Right atrium auricular region (tissue), 2 donors: ENCODE results near the gene VASN. TPM values are rescaled to one million over a fixed set of nuclear protein-coding genes. Genes with fewer than 3 reads are reported as not detected.

Source experiments
- DNase-seq: peaks from one replicate; pipeline ENCODE4 v3.0.0-alpha.2; 2019; ENCODE audit warnings: low spot score
- H3K27ac ChIP-seq, 2 donors: fragments of 200-600 bp; sonication (generic); 1 replicate in 1 of 2; 2 replicates in 1 of 2; pipeline ENCODE4 v1.5.1; 2016 to 2019
- H3K27me3 ChIP-seq, 2 donors: fragments of 200-600 bp; sonication (generic); one replicate each; pipeline versions ENCODE4 v1.5.1 to v1.6.0; 2017 to 2019
- H3K36me3 ChIP-seq: fragments of 200-600 bp; sonication (generic); one replicate; pipeline ENCODE4 v1.5.1; 2016
- H3K4me1 ChIP-seq, 2 donors: fragments of 200-600 bp; sonication (generic); one replicate each; pipeline versions ENCODE4 v1.5.1 to v1.6.0; 2017 to 2019
- H3K4me3 ChIP-seq, 2 donors: fragments of 200-600 bp; sonication (generic); 1 replicate in 1 of 2; 2 replicates in 1 of 2; pipeline ENCODE4 v1.5.1; 2017 to 2019; ENCODE audit warnings: mild to moderate bottlenecking in 1 of 2, moderate library complexity in 1 of 2
- H3K9me3 ChIP-seq, 2 donors: fragments of 200-600 bp; sonication (generic); one replicate each; pipeline ENCODE4 v1.5.1; 2019
- CTCF ChIP-seq, 2 donors: fragments of 200-600 bp; sonication (generic); IDR thresholded peaks; one replicate each; pipeline ENCODE4 v1.5.1; 2019; ENCODE audit warnings: antibody characterized with exemption in 2 of 2
- total RNA-seq, 2 donors: library from RNA; depleted of rRNA; stranded (reverse); fragments of >200 nt; gene quantifications; one replicate each; pipeline ENCODE4 v1.1.0, GENCODE V29; 2016

The VASN gene
- total RNA-seq, result 10 to 100 TPM; 17.9 to 39.0 TPM

GRCh38 chr16:4371357-4372000 lies at the start of gene VASN:
Gene VASN, plus strand, starts transcription at chr16:4371848. Its CDS starts 9,030 bp downstream, at chr16:4380878.
- no peak for TF ChIP-seq CTCF (IDR thresholded peaks at IDR 0.05)
- peak; percentile 89 for DNase-seq
- Histone ChIP-seq H3K27ac (peak within 1 kb of the TSS; percentile 89 to 93), H3K36me3 (no peaks in the 10 kb centered on the region), H3K9me3 (no peaks in the 10 kb centered on the region), H3K4me3 (peak within 1 kb of the TSS; percentile 59 to 69), H3K27me3 (no peaks in the 10 kb centered on the region), H3K4me1 (peaks cover 0 to 74% of the 10 kb centered on the region in 2 donors)

GRCh38 chr16:4322121-4323052 lies 49.3 kb upstream of the VASN start:
- H3K4me3 ChIP-seq, result no peak overlapping the region
- TF ChIP-seq CTCF (IDR thresholded peaks at IDR 0.05), result no peak
- H3K4me1 ChIP-seq, result peaks cover 0 to 97% of the 10 kb centered on the region in 2 donors
- no peaks in the 10 kb centered on the region for H3K9me3 ChIP-seq
- H3K27me3 ChIP-seq, result no peaks in the 10 kb centered on the region
- DNase-seq, result no peak
- peak overlapping the region; percentile 29 to 80 for H3K27ac ChIP-seq
- no peaks in the 10 kb centered on the region for H3K36me3 ChIP-seq

GRCh38 chr16:4323071-4323844 lies 48.4 kb upstream of the VASN start:
- Histone ChIP-seq H3K9me3 (no peaks in the 10 kb centered on the region), H3K27me3 (no peaks in the 10 kb centered on the region), H3K27ac (peak overlapping the region; percentile 80 to 89), H3K36me3 (no peaks in the 10 kb centered on the region), H3K4me3 (no peak overlapping the region), H3K4me1 (peaks cover 0 to 97% of the 10 kb centered on the region in 2 donors)
- no peak for DNase-seq
- TF ChIP-seq CTCF (IDR thresholded peaks at IDR 0.05), result no peak

- no peak for TF ChIP-seq CTCF (IDR thresholded peaks at IDR 0.05)
- Histone ChIP-seq H3K4me3 (no peak overlapping the region), H3K4me1 (peaks cover 0 to 97% of the 10 kb centered on the region in 2 donors), H3K36me3 (no peaks in the 10 kb centered on the region), H3K27ac (peak overlapping the region; percentile 80 to 89), H3K9me3 (no peaks in the 10 kb centered on the region), H3K27me3 (no peaks in the 10 kb centered on the region)
- DNase-seq, result no peak
Measured at GRCh38 chr16:4323845-4324488, 47.7 kb upstream of the VASN start.
